ENCODE data around the gene AGAP1.

AGAP1 gene

GRCh38 chr2:235638541-235639427 is 144.9 kb downstream of the AGAP1 start:
- Histone ChIP-seq H3K36me3 (ENCODE audit: low read depth) (no peaks in the 10 kb centered on the region), H3K4me1 (ENCODE audit: insufficient read depth, poor library complexity, severe bottlenecking) (peaks cover 11% of the 10 kb centered on the region), H3K27me3 (ENCODE audit: insufficient read depth, poor library complexity, severe bottlenecking) (no peaks in the 10 kb centered on the region), H3K27ac (ENCODE audit: poor library complexity, severe bottlenecking) (no peak overlapping the region), H3K4me3 (ENCODE audit: severe bottlenecking) (no peak overlapping the region), H3K9me3 (ENCODE audit: severe bottlenecking) (no peaks in the 10 kb centered on the region)
- ATAC-seq (ENCODE audit: low read depth) (no peak), DNase-seq (ENCODE audit: low spot score) (no peak)
- TF ChIP-seq CTCF (IDR thresholded peaks at IDR 0.05; ENCODE audit: poor library complexity, severe bottlenecking), result no peak

GRCh38 chr2:235639428-235639773 is 145.6 kb downstream of the AGAP1 start:
- H3K36me3 ChIP-seq (ENCODE audit: low read depth), result no peaks in the 10 kb centered on the region
- DNase-seq (ENCODE audit: low spot score) (no peak), ATAC-seq (ENCODE audit: low read depth) (peak; percentile 64)
- peaks cover 11% of the 10 kb centered on the region for H3K4me1 ChIP-seq (ENCODE audit: insufficient read depth, poor library complexity, severe bottlenecking)
- TF ChIP-seq CTCF (IDR thresholded peaks at IDR 0.05; ENCODE audit: poor library complexity, severe bottlenecking), result no peak
- no peaks in the 10 kb centered on the region for H3K9me3 ChIP-seq (ENCODE audit: severe bottlenecking)
- no peaks in the 10 kb centered on the region for H3K27me3 ChIP-seq (ENCODE audit: insufficient read depth, poor library complexity, severe bottlenecking)
- no peak overlapping the region for H3K27ac ChIP-seq (ENCODE audit: poor library complexity, severe bottlenecking)
- H3K4me3 ChIP-seq (ENCODE audit: severe bottlenecking), result no peak overlapping the region

- no peak for TF ChIP-seq CTCF (IDR thresholded peaks at IDR 0.05; ENCODE audit: poor library complexity, severe bottlenecking)
- H3K36me3 ChIP-seq (ENCODE audit: low read depth), result no peaks in the 10 kb centered on the region
- H3K4me1 ChIP-seq (ENCODE audit: insufficient read depth, poor library complexity, severe bottlenecking), result peaks cover 11% of the 10 kb centered on the region
- H3K9me3 ChIP-seq (ENCODE audit: severe bottlenecking), result no peaks in the 10 kb centered on the region
- H3K4me3 ChIP-seq (ENCODE audit: severe bottlenecking), result no peak overlapping the region
- DNase-seq (ENCODE audit: low spot score) (no peak), ATAC-seq (ENCODE audit: low read depth) (no peak)
- H3K27me3 ChIP-seq (ENCODE audit: insufficient read depth, poor library complexity, severe bottlenecking), result no peaks in the 10 kb centered on the region
- no peak overlapping the region for H3K27ac ChIP-seq (ENCODE audit: poor library complexity, severe bottlenecking)
Observed at GRCh38 chr2:235639885-235640284, 146.0 kb downstream of the AGAP1 start.

GRCh38 chr2:235640377-235640776 is 146.5 kb downstream of the AGAP1 start:
- Histone ChIP-seq H3K27me3 (ENCODE audit: insufficient read depth, poor library complexity, severe bottlenecking) (no peaks in the 10 kb centered on the region), H3K4me3 (ENCODE audit: severe bottlenecking) (no peak overlapping the region), H3K4me1 (ENCODE audit: insufficient read depth, poor library complexity, severe bottlenecking) (peaks cover 11% of the 10 kb centered on the region), H3K36me3 (ENCODE audit: low read depth) (no peaks in the 10 kb centered on the region), H3K9me3 (ENCODE audit: severe bottlenecking) (no peaks in the 10 kb centered on the region), H3K27ac (ENCODE audit: poor library complexity, severe bottlenecking) (no peak overlapping the region)
- no peak for DNase-seq (ENCODE audit: low spot score)
- no peak for ATAC-seq (ENCODE audit: low read depth)
- no peak for TF ChIP-seq CTCF (IDR thresholded peaks at IDR 0.05; ENCODE audit: poor library complexity, severe bottlenecking)

All from RWPE2 (cell line).